H1 (cell line): ENCODE results near the gene STEAP4. TPM values are rescaled to one million over a fixed set of nuclear protein-coding genes. Genes with fewer than 3 reads are reported as not detected.
"Not testable (repeated sequence)": the region's sequence is repeated elsewhere in the genome, so short reads cannot be mapped to it uniquely, and the experiment has no call there.

Source experiments
- CTCF ChIA-PET: fragments of 300-600 bp; sonication (Branson Sonifier 250); formaldehyde crosslinking; loops from one replicate; lab custom pipeline; 2021; ENCODE audit not compliant: partially characterized antibody; lab: Charles Lee
- POLR2A ChIA-PET: fragments of 300-600 bp; sonication (Branson Sonifier 250); formaldehyde crosslinking; loops from one replicate; lab custom pipeline; 2021; ENCODE audit warnings: inconsistent platforms; ENCODE audit not compliant: partially characterized antibody; lab: Charles Lee
- DNase-seq, 2 experiments: peaks; one replicate each; pipeline versions ENCODE4 v3.0.0 to v3.0.0-alpha.2; 2010 to 2022; ENCODE audit warnings: low spot score in 2 of 2, low read depth in 1 of 2, mixed read lengths in 1 of 2
- FAIRE-seq: peaks from 2 replicates; lab custom pipeline; 2011; peaks lifted over from hg19 to GRCh38; lab: Jason Lieb, UNC
- H2AFZ ChIP-seq: 2 replicates; pipeline ENCODE4 v1.8.1; 2012; ENCODE audit warnings: low read length, inconsistent platforms
- H2AK5ac ChIP-seq: 2 replicates; pipeline ENCODE4 v1.6.1; 2013; ENCODE audit warnings: low read depth, low read length
- H2BK120ac ChIP-seq: replicated peaks from 2 replicates; pipeline ENCODE3; 2013; ENCODE audit warnings: low read depth, low read length, inconsistent platforms
- H2BK12ac ChIP-seq: 2 replicates; pipeline ENCODE4 v1.6.1; 2013; ENCODE audit warnings: low read depth, low read length
- H2BK15ac ChIP-seq: 2 replicates; pipeline ENCODE4 v1.6.1; 2013; ENCODE audit warnings: low read length
- H2BK20ac ChIP-seq: 2 replicates; pipeline ENCODE4 v1.6.1; 2013; ENCODE audit warnings: low read length
- H2BK5ac ChIP-seq: 2 replicates; pipeline ENCODE4 v1.6.1; 2013; ENCODE audit warnings: low read depth, low read length
- H3K14ac ChIP-seq: 2 replicates; pipeline ENCODE4 v1.6.1; 2013; ENCODE audit warnings: inconsistent platforms; ENCODE audit not compliant: insufficient read length
- H3K18ac ChIP-seq: 2 replicates; pipeline ENCODE4 v1.6.1; 2013; ENCODE audit warnings: low read length; ENCODE audit errors: extremely low read depth
- H3K23ac ChIP-seq: 2 replicates; pipeline ENCODE4 v1.6.1; 2013; ENCODE audit warnings: inconsistent platforms; ENCODE audit not compliant: insufficient read length
- H3K23me2 ChIP-seq: 2 replicates; pipeline ENCODE4 v1.6.1; 2013; ENCODE audit warnings: low read depth, low read length
- H3K27ac ChIP-seq: 2 replicates; pipeline ENCODE4 v1.6.1; 2011; ENCODE audit warnings: low read depth, low read length, inconsistent platforms
- H3K27me3 ChIP-seq, 4 experiments: replicated peaks in 1 of 4; 1 replicate in 1 of 4; 2 replicates in 3 of 4; pipeline versions ENCODE4 v1.6.1 to v1.8.1; 2011 to 2013; ENCODE audit warnings: low read length in 3 of 4, mild to moderate bottlenecking in 3 of 4, inconsistent platforms in 2 of 4, mixed read lengths in 2 of 4, moderate library complexity in 1 of 4; ENCODE audit not compliant: control insufficient read depth in 3 of 4, insufficient read depth in 3 of 4; ENCODE audit errors: extremely low read depth in 1 of 4
- H3K36me3 ChIP-seq, 4 experiments: 2 replicates each; pipeline versions ENCODE4 v1.6.1 to v1.8.1; 2011 to 2013; ENCODE audit warnings: mild to moderate bottlenecking in 4 of 4, low read length in 3 of 4, moderate library complexity in 2 of 4, control low read depth in 1 of 4, inconsistent platforms in 1 of 4; ENCODE audit not compliant: insufficient read depth in 4 of 4, control insufficient read depth in 2 of 4
- H3K4ac ChIP-seq: replicated peaks from 2 replicates; pipeline ENCODE3; 2013; ENCODE audit warnings: low read length, low read depth, mixed read lengths, inconsistent platforms; ENCODE audit not compliant: insufficient read length
- H3K4me1 ChIP-seq, 4 experiments: replicated peaks in 1 of 4; 1 replicate in 1 of 4; 2 replicates in 3 of 4; pipeline versions ENCODE4 v1.6.1 to v1.8.1; 2011 to 2013; ENCODE audit warnings: low read length in 3 of 4, inconsistent platforms in 2 of 4, mixed read lengths in 1 of 4; ENCODE audit not compliant: insufficient read depth in 4 of 4, control insufficient read depth in 3 of 4
- H3K4me2 ChIP-seq, 2 experiments: 2 replicates each; pipeline versions ENCODE4 v1.6.1 to v1.8.1; 2011 to 2013; ENCODE audit warnings: low read depth in 2 of 2, low read length in 2 of 2, control low read depth in 1 of 2, inconsistent platforms in 1 of 2, mild to moderate bottlenecking in 1 of 2; ENCODE audit not compliant: insufficient read depth in 1 of 2
- H3K4me3 ChIP-seq, 4 experiments: fragments of 200-600, 300-600 bp in 1 of 4; sonication (generic), shearing (Covaris generic), sonication (Bioruptor Twin) in 1 of 4; 2 replicates each; pipeline versions ENCODE4 v1.5.1 to v1.8.1; 2011 to 2016; ENCODE audit warnings: low read length in 4 of 4, low read depth in 3 of 4, control low read depth in 2 of 4, inconsistent platforms in 2 of 4, mild to moderate bottlenecking in 2 of 4, mixed read lengths in 1 of 4, moderate library complexity in 1 of 4; ENCODE audit not compliant: insufficient read depth in 2 of 4; ENCODE audit errors: extremely low read depth in 1 of 4
- H3K56ac ChIP-seq: replicated peaks from 2 replicates; pipeline ENCODE3; 2013; ENCODE audit warnings: low read depth, mild to moderate bottlenecking, mixed read lengths, low read length, inconsistent platforms; ENCODE audit not compliant: insufficient read length
- H3K79me1 ChIP-seq: 2 replicates; pipeline ENCODE4 v1.6.1; 2013; ENCODE audit warnings: low read depth, low read length, control low read depth
- H3K79me2 ChIP-seq, 2 experiments: 2 replicates each; pipeline versions ENCODE4 v1.6.1 to v1.8.1; 2012 to 2013; ENCODE audit warnings: low read length in 2 of 2, mild to moderate bottlenecking in 2 of 2, inconsistent platforms in 1 of 2; ENCODE audit not compliant: insufficient read depth in 2 of 2, control insufficient read depth in 1 of 2
- H3K9ac ChIP-seq, 4 experiments: replicated peaks in 1 of 4; 1 replicate in 1 of 4; 2 replicates in 3 of 4; pipeline versions ENCODE4 v1.6.1 to v1.8.1; 2011 to 2013; ENCODE audit warnings: low read depth in 3 of 4, low read length in 3 of 4, control low read depth in 2 of 4, mild to moderate bottlenecking in 2 of 4, moderate library complexity in 2 of 4, inconsistent platforms in 1 of 4; ENCODE audit errors: extremely low read depth in 1 of 4
- H3K9me3 ChIP-seq, 2 experiments: 2 replicates each; pipeline versions ENCODE4 v1.6.1 to v1.8.1; 2012 to 2013; ENCODE audit warnings: mild to moderate bottlenecking in 2 of 2, moderate library complexity in 2 of 2, control low read depth in 1 of 2, inconsistent platforms in 1 of 2, low read depth in 1 of 2, low read length in 1 of 2, mixed read lengths in 1 of 2; ENCODE audit not compliant: insufficient read depth in 2 of 2
- H4K20me1 ChIP-seq, 2 experiments: replicated peaks in 1 of 2; 2 replicates each; pipeline versions ENCODE3 to v1.8.1; 2011 to 2013; ENCODE audit warnings: inconsistent platforms in 2 of 2, low read length in 2 of 2, mild to moderate bottlenecking in 1 of 2; ENCODE audit not compliant: insufficient read depth in 2 of 2, control insufficient read depth in 1 of 2
- H4K5ac ChIP-seq: 2 replicates; pipeline ENCODE4 v1.6.1; 2013; ENCODE audit warnings: low read length, low read depth, mixed read lengths, inconsistent platforms; ENCODE audit not compliant: insufficient read length
- H4K8ac ChIP-seq: 2 replicates; pipeline ENCODE4 v1.8.0; 2013; ENCODE audit warnings: mild to moderate bottlenecking, moderate library complexity, low read length, inconsistent platforms; ENCODE audit not compliant: insufficient read depth; ENCODE audit errors: extremely low read depth
- H4K91ac ChIP-seq: replicated peaks from 2 replicates; pipeline ENCODE3; 2013; ENCODE audit warnings: low read length, mixed read lengths, inconsistent platforms; ENCODE audit not compliant: insufficient read length
- TEAD4 ChIP-seq: IDR thresholded peaks from 2 replicates; pipeline ENCODE4 v1.6.1; 2012; ENCODE audit warnings: low read depth, low read length, inconsistent platforms, mixed read lengths
- WGBS, 2 experiments: shearing (Covaris generic) in 1 of 2; methylation state at CpG; one replicate each; pipeline versions ENCODE4 v1.1.6 to v1.1.7; 2013 to 2015; ENCODE audit warnings: low lambda C conversion rate in 2 of 2, mixed read lengths in 2 of 2, inconsistent platforms in 1 of 2, low coverage in 1 of 2, missing lambda C conversion rate in 1 of 2; ENCODE audit not compliant: insufficient replicate concordance in 2 of 2, insufficient coverage in 1 of 2, insufficient read length in 1 of 2; ENCODE audit errors: extremely low coverage in 1 of 2, missing lambda C conversion rate in 1 of 2; 5-methylcytosine and 5-hydroxymethylcytosine counted together
- polyA plus RNA-seq, 7 experiments: library from polyadenylated mRNA; depleted of rRNA in 3 of 7; stranded (reverse) in 5 of 7; unstranded in 2 of 7; fragments of >200 nt in 5 of 7; fragments of 200-250 nt in 2 of 7; gene quantifications; 1 replicate in 5 of 7; 2 replicates in 1 of 7; 4 replicates in 1 of 7; pipeline versions ENCODE4 v1.2.1 to v1.2.3, GENCODE V29; 2011 to 2013; ENCODE audit warnings: missing spikeins in 2 of 7, mixed read lengths in 2 of 7
- total RNA-seq: library from RNA; stranded (reverse); fragmentation: NEBNext Ultra II Directional; extraction: Animal tissue kit (Norgen Biotek cat#: 25700); gene quantifications from 2 replicates; pipeline ENCODE4 v1.2.1, GENCODE V29; 2021

STEAP4 gene
- total and polyA plus RNA-seq, 2 of the 8 experiments (the other 6 are each of a cell fraction or from before 2014, with no cell fraction given) = under 0.01 TPM; not detected in 1

- H3K27ac ChIP-seq, H3K23ac ChIP-seq, H3K56ac ChIP-seq, H2BK120ac ChIP-seq, H3K14ac ChIP-seq, H3K9me3 ChIP-seq, H2BK20ac ChIP-seq, FAIRE-seq, H3K4ac ChIP-seq, H3K36me3 ChIP-seq, H2BK12ac ChIP-seq, H4K5ac ChIP-seq, H3K79me1 ChIP-seq, H3K18ac ChIP-seq, DNase-seq, H2BK15ac ChIP-seq, H3K4me2 ChIP-seq, H3K9ac ChIP-seq, H2AK5ac ChIP-seq, H3K27me3 ChIP-seq, H3K4me3 ChIP-seq, H4K8ac ChIP-seq, POLR2A ChIA-PET, H2AFZ ChIP-seq, H3K79me2 ChIP-seq, H3K4me1 ChIP-seq, H3K23me2 ChIP-seq, H4K91ac ChIP-seq, H4K20me1 ChIP-seq, H2BK5ac ChIP-seq: not testable (repeated sequence)
- CTCF ChIA-PET = interaction anchor here (2.0 kb wide), 1 partner anchor 70 kb away, joined by 7 read pairs; no protein-coding TSS in a partner anchor
- 90% methylated on average over 5 of the region's 5 CpGs; no CpG with 5 or more reads in 1 of the 2 experiments for WGBS, 2 experiments
- TF ChIP-seq TEAD4 = 0 out of 2 replicates have a peak, but pooled peaks have one; percentile 5
Measured at GRCh38 chr7:88274856-88275255, 31.8 kb downstream of the STEAP4 start.
